IMR-90 (cell line): Measurements from ENCODE around the gene KIF1C.

Source experiments
- BHLHE40 ChIP-seq: fragments of 150-350 bp; IDR thresholded peaks from 2 replicates; pipeline ENCODE4 v1.6.1; 2016; ENCODE audit warnings: mild to moderate bottlenecking, low read depth, low read length
- CEBPB ChIP-seq: IDR thresholded peaks from 2 replicates; pipeline ENCODE4 v1.6.1; 2012; ENCODE audit warnings: low read depth, low read length, improper control_type of control experiment
- CTCF ChIP-seq: conservative IDR thresholded peaks from 2 replicates; pipeline ENCODE4 v1.5.1; 2012; ENCODE audit warnings: mild to moderate bottlenecking, low read depth, low read length, improper control_type of control experiment
- POLR2A ChIP-seq: IDR thresholded peaks from 2 replicates; pipeline ENCODE4 v1.6.1; 2012; ENCODE audit warnings: mild to moderate bottlenecking, low read depth, low read length

- TF ChIP-seq CTCF (no peak), POLR2A (no peak), BHLHE40 (no peak), CEBPB (no peak)
Observed at GRCh38 chr17:4950746-4951204, 47.0 kb upstream of the KIF1C start, which contains the start of gene ENO3.
